G401.6 (cell line): ENCODE measurements around the gene C1orf216.
"Not testable (repeated sequence)": the region's sequence is repeated elsewhere in the genome, so short reads cannot be mapped to it uniquely, and the experiment has no call there.

Source experiments
- FAIRE-seq: peaks from 2 replicates; lab custom pipeline; 2012; peaks lifted over from hg19 to GRCh38; lab: Jason Lieb, UNC

Gene C1orf216

GRCh38 chr1:35718492-35719336, at the start of gene C1orf216:
Gene C1orf216, minus strand, starts transcription at chr1:35718884. Its CDS starts 2,563 bp downstream, at chr1:35716321.
- no peak for FAIRE-seq

DNA sequence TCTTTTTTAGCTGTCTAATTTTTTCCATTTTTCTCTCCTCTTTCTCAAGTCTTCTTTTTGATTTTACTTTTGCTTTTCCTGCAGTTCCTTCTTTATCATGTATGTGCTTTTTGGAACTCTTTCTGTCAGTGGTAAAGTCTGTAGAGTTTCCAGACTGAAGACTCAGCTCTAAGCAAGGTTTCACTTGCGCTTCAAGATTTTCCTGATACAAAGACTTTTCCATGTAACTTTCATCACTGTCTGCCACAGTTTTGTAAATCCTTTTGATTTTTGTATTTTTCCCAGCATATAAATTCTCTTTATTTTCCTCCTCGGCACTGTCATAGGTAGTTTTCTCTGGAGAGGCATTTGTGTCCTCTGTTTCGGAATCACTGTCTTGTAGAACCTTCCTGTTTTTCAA, 45.6 kb upstream of the C1orf216 start:
- no peak for FAIRE-seq

GRCh38 chr1:35763201-35763600, 44.5 kb upstream of the C1orf216 start:
- peak; percentile 31 for FAIRE-seq

DNA sequence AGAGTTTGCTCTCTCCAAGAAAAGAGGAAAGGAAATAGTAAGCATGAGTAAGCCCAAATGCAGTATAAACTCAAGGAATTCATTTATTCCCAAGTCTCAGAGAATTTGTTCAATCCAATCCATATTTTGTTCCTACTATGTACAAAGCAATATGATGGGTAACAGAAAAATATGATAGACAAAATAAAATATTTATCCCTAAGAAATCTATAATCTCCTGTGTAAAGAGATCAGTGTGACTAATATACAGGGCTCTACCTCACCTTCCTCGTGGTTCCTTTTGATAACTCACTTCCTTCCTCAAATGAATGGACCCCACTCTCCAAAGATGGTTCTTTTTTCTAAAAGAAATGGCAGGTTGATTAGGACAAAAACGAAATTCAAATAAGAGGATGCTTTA, 43.5 kb upstream of the C1orf216 start:
- FAIRE-seq, result no peak

DNA sequence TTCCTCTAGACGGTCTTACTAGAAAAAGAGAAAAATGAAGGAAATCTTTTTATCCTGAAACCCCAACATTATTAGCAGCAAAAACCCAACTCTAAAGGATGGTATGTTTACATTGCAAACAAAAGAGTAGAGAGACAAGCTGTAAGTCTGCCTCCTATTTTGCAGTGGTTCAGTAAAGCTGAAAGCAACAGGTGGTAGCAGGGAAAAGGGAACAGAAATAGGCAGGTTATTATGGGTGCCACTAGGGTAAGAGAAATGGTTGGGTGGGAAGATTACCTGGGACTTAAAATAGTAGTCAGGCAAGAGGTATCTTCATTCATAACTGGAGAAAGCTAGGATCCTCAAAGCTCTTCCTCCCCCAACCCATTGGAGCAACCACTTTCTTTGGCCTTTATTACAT, 37.4 kb upstream of the C1orf216 start:
- no peak for FAIRE-seq

- peak; percentile 27 for FAIRE-seq
These were observed 35.1 kb upstream of the C1orf216 start for GRCh38 chr1:35753626-35754260.

- FAIRE-seq, result no peak
These were observed 29.6 kb upstream of the C1orf216 start for GRCh38 chr1:35748326-35748725.

DNA sequence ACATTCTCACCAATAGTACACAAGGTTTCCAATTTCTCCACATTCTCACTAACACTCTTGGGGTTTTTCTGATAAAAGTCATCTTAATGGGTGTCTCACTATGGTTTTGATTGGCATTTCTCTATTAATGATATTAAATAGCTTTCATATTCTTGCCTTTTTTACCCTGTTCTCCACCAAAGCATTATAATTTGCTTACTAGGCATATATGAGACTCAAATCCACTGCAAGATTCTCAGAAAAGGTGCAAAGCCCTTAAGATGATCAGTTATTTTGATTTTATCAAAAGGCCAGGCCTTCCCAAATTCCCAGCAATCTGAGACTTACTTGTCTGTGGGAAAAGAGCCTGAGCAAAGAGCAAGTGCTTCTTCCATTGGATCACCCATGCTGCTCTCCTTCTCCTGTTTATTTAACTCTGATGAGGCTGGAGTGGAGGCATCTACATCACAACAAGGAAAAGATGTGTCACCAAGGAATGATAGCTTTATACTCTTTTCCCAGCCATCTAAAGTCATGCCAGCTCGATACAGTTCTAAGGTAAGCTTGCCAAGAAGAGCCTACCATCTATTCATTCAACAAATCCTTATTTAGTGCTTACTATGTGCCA, 26.5 kb upstream of the C1orf216 start:
- no peak for FAIRE-seq

- FAIRE-seq, result no peak
These were observed 18.4 kb upstream of the C1orf216 start for GRCh38 chr1:35737120-35737519.

DNA sequence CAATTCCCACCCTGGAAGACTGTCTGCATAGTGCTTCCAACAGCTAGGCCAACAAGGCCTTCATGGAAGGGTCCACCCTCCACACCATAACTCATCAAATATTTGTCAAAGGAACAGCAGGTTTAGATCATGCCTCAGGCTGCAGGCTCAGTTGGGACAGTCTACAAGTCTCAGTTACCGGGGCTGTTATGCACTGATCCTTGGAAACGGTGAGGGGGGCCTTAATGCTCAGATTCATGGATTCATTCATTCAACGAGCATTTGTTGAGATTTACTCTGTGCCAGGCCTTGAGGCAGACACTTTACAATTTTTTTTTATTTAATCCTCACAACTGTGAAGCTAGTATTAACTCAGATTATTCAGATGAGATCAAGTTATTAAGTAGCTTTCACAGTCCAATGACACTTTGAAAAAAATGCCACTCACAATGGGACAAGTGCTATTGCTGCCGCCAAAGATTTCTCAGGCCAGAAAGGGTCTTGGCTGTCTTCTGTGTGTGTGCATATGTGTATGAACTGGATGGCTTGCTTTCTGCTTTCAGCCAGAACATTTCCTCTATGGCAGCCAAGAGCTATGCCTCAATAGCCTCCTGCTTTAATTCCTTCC, 8.9 kb upstream of the C1orf216 start:
- no peak for FAIRE-seq

- FAIRE-seq, result peak; percentile 83
These were observed 8.1 kb upstream of the C1orf216 start for GRCh38 chr1:35726450-35727433.

DNA sequence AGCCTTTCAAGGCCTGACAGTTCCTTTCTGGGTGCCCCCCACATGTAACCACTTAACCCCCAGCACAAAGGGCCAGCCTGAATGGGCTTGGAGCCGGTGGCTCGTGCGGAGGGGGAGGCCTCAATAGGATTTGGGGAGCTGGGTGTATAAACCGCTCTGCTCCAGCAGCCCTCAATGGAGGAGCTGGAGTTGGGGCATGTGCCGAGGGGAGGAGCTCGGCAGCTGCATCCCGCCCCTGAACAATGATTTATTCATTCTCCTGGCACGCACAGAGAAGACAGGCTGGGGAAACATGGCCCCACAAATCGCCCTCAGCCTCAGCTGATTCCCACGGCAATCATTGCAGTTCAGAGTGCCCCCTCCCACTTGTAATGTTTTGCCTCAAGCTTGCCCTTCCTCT, 6.9 kb upstream of the C1orf216 start:
- FAIRE-seq, result no peak

GRCh38 chr1:35717911-35718476, 690 bp downstream of the C1orf216 start:
- no peak for FAIRE-seq

- FAIRE-seq, result peak; percentile 54
These were observed 3.1 kb downstream of the C1orf216 start for GRCh38 chr1:35715568-35716002.

DNA sequence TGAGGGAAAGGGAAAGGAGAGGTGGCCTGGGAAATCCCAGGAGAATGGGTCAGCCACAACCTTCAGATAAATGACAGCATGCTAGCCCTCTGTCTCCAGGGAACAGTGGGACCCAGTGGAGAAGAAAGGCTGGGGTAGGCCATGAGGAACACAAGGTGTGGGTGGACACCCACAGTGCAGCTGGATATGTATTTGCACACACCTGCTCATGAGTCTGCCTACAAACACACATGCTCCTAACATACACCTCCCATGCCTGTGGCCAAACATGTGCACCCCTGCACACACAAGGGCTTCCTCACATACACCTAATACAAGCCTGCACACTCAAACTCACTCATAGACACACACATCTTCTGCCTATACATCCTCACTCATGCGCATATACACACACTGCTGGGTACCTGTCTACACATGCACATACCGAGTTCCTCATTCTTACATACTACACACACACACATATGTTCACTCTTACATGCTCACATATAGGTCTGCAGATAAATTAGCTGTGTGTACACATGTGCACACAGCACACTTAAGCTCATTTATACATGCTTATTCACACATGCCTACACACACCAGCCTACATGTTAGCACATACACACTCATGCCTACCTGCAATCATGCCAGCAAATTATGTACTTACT, 3.6 kb downstream of the C1orf216 start:
- no peak for FAIRE-seq

DNA sequence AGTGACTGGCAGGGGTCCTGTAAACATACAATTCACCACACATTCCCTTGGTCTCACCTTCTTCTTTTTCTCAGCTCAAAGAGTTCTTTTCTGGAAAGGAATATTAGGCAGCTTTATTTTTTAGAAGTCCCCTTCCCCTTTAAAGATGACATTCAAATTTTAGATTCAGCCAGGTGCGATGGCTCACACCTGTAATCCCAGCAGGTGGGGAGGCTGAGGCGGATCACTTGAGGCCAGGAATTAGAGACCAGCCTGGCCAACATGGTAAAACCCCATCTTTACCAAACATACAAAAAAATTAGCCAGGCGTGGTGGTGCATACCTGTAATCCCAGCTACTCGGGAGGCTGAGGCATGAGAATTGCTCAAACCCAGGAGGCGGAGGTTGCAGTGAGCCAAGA, 7.6 kb downstream of the C1orf216 start:
- FAIRE-seq, result not testable (repeated sequence)

DNA sequence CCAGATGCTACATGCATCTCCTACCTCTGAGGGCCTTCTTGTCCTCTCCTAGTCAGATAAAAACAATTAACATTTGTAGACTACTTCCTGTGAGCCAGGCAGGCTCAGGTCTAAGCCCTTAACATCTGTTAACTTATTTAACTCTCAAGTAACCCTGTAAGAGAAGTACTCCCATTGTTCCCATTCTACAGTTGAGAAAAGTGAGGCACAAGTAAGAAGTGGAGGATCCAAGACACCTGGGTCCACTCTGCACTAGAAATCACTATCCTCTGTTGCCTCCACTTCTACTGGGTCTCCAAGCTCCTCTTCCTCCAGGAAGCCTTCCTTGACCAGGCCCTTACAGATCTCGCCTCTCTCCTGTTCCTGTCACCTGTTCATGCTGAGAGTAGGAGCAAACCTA, 9.7 kb downstream of the C1orf216 start:
- FAIRE-seq, result no peak

DNA sequence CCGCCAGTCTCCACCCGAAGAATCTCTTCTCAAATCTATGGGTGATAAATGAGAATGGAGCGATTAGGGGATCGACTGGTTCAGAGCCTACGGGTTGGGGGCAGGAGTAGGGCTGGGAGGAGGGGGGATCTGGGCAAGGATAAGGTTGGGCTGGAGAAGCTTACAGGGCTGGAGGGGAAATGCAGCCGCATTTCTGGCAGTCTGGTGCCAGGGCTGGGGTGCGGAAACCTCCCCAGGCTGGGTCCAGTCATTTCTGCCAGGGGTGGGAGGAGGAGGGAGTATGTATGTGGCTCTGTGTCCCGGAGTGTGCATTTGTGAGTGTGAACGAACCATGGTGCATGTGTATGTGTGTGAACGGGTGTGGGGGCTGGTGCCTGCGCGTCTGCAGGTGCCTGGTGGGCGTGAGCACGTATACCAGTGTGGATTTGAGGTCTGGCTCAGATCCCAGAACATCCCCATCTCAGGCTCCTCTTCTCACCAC, 10.2 kb downstream of the C1orf216 start:
- FAIRE-seq, result no peak

DNA sequence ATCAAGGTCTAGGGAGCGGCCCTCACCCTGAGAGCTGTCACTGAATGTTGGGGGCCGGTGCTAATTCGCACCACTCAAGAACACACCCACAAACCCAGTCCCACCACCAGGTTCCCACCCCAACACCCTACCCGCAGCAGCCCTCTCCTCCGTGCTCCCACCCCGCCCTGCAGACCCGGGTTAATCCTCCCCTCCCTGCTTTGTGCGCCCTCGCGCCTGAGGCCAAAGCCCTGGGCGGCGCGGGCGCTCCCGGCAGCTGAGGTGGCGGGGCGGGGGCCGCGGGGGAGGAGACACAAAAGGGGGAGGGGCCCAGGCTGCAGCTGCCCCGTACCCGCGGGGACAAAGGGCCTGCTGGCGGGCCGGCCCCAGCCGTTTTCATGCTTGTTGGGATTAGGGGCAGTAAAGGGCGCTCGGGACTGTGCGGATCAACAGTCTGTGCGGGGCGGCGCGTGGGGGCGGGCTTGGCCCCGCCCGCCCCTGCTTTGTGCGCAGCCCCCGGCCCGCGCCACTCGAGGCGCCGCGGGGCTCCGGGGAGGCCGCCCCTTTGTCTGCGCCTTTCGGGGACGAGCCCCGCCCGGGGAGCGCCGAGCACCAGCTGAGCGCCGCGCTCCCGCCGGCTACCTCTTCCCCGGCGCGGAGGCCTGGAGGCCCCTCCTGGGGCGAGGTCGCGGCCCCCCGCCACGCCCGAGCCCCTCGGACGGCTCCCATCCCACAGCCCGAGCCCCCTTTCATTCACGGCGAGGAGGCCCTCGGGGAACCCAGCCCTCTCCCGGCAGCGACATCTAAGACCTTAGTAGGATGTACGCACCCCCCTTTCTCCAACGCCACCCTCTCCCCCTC, 10.9 kb downstream of the C1orf216 start:
- no peak for FAIRE-seq
